OCI-LY7 (cell line): ENCODE results near the gene SLC6A6. TPM values are rescaled to one million over a fixed set of nuclear protein-coding genes. Genes with fewer than 3 reads are reported as not detected.

ENCODE experiments used
- BruUV-seq: library from RNA; stranded (reverse); fragments of 400-500 nt; replicated peaks from 2 replicates; lab custom pipeline; 2021; lab: Mats Ljungman, UMichigan
- CTCF ChIA-PET: fragments of 300-600 bp; sonication (Branson Sonifier 250); formaldehyde crosslinking; loops from one replicate; lab custom pipeline; 2022; ENCODE audit warnings: antibody characterized with exemption; ENCODE audit not compliant: unreplicated experiment; lab: Charles Lee
- POLR2A ChIA-PET: fragments of 300-600 bp; sonication (Branson Sonifier 250); formaldehyde crosslinking; loops from one replicate; lab custom pipeline; 2022; ENCODE audit warnings: antibody characterized with exemption; lab: Charles Lee
- DNase-seq: peaks from one replicate; pipeline ENCODE4 v3.0.0-alpha.2; 2015; ENCODE audit warnings: low spot score
- H2AFZ ChIP-seq: fragments of 200-600 bp; sonication (generic), shearing (Covaris generic); 2 replicates; pipeline ENCODE4 v1.6.1; 2014; ENCODE audit warnings: mild to moderate bottlenecking, antibody characterized with exemption, low read length, moderate library complexity
- H3K27ac ChIP-seq: fragments of 200-600 bp; sonication (generic); 2 replicates; pipeline ENCODE4 v1.5.1; 2014; ENCODE audit warnings: mixed run types, low read depth, mild to moderate bottlenecking, moderate library complexity, low read length, inconsistent platforms; ENCODE audit not compliant: poor library complexity, severe bottlenecking
- H3K36me3 ChIP-seq: fragments of 200-600 bp; sonication (generic); 2 replicates; pipeline ENCODE4 v1.6.1; 2014; ENCODE audit warnings: mild to moderate bottlenecking, antibody characterized with exemption, low read length, moderate library complexity, mixed read lengths; ENCODE audit not compliant: insufficient read depth
- H3K4me1 ChIP-seq: fragments of 200-600 bp; sonication (generic); 2 replicates; pipeline ENCODE4 v1.5.1; 2014; ENCODE audit warnings: mild to moderate bottlenecking, low read length; ENCODE audit not compliant: insufficient read depth, poor library complexity, severe bottlenecking
- H3K4me2 ChIP-seq: fragments of 200-600 bp; sonication (generic); 2 replicates; pipeline ENCODE4 v1.6.1; 2014; ENCODE audit warnings: mild to moderate bottlenecking, low read length
- H3K4me3 ChIP-seq: fragments of 200-600 bp; sonication (generic); 2 replicates; pipeline ENCODE4 v1.5.1; 2014; ENCODE audit warnings: mild to moderate bottlenecking, low read depth, low read length; ENCODE audit not compliant: poor library complexity, severe bottlenecking
- H3K79me2 ChIP-seq: fragments of 200-600 bp; sonication (generic); 2 replicates; pipeline ENCODE4 v1.6.1; 2016; ENCODE audit warnings: low read depth, mild to moderate bottlenecking, low read length, moderate library complexity, mixed read lengths; ENCODE audit not compliant: insufficient read depth
- H3K9me2 ChIP-seq: fragments of 200-600 bp; sonication (generic); 2 replicates; pipeline ENCODE4 v1.6.1; 2016; ENCODE audit warnings: mild to moderate bottlenecking, low read length, mixed read lengths; ENCODE audit not compliant: insufficient read depth
- H3K9me3 ChIP-seq: fragments of 200-600 bp; sonication (generic); 2 replicates; pipeline ENCODE4 v1.6.1; 2014; ENCODE audit warnings: mild to moderate bottlenecking, mixed run types, low read length, mixed read lengths
- H4K20me1 ChIP-seq: fragments of 200-600 bp; sonication (generic); 2 replicates; pipeline ENCODE4 v1.6.1; 2014; ENCODE audit warnings: mild to moderate bottlenecking, antibody characterized with exemption, low read length, moderate library complexity, mixed read lengths; ENCODE audit not compliant: insufficient read depth
- EZH2phosphoT487 ChIP-seq: fragments of 200-600 bp; sonication (generic); IDR thresholded peaks from 2 replicates; pipeline ENCODE4 v1.6.1; 2018; ENCODE audit warnings: low read depth, borderline replicate concordance, mild to moderate bottlenecking, mixed run types, antibody characterized with exemption, low read length, moderate library complexity, mixed read lengths
- intact Hi-C: fragments of 100-400 bp; cut with micrococcal nuclease; formaldehyde crosslinking; loops from one replicate; pipeline ENCODE4 v1.10.0; 2022; ENCODE audit not compliant: unreplicated experiment
- total RNA-seq, 2 experiments: library from RNA; depleted of rRNA in 1 of 2; stranded (reverse); fragments of >200 nt in 1 of 2; shearing (Covaris generic) in 1 of 2; gene quantifications; 2 replicates each; pipeline ENCODE4 v1.2.3, GENCODE V29; 2014 to 2022
- TF ChIP-seq, protein P1 (sequence below): fragments of 200-600 bp; sonication (generic); conservative IDR thresholded peaks from 2 replicates; pipeline ENCODE4 v1.5.1; 2014; ENCODE audit warnings: mild to moderate bottlenecking, antibody characterized with exemption, low read length, moderate library complexity, mixed read lengths

Gene SLC6A6
- total RNA-seq, 2 experiments from 2014 or later, result 43.0 to 51.8 TPM

DNA sequence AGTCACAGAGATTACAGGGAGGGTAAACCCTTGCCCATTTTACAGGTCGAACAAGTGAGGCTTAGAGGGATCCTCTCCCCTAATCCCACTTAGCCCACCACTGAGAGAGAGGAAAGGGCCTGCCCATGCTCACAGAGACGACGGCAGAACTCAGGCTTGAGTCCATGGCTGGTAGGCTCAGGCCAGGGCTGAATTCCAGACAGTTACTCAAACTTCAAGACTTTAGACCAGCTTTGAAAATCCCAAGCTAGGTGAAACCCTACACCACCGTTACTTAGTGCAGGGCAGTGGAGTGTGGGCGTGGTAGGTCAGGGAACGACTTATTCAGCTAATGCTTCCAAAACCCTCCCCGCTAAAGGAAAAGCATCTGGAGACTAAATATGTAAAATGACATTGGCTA lies 121.4 kb downstream of the SLC6A6 start:
- no peaks in the 10 kb centered on the region for H3K4me1 ChIP-seq
- BruUV-seq, result no TSS peak
- POLR2A ChIA-PET, result no interaction called here

DNA sequence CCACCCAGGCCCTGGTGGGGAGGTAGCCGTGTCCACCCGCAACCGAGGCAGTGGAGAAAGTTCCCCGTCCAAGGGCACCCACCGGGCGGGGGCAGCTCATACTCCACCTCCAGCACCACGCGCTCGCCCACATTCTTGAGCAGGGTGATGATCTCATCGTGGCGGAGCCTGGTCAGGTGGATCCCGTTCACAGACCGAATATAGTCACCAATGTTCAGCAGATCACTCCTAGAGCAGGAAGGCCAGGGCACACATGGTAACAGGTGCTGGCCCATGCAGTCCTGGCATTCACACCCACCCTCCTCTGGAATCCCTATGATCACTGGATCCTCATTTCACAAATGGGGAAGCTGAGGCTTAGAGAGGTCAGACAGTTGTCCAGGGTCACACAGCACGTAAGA lies 121.9 kb downstream of the SLC6A6 start:
- TF ChIP-seq, protein P1, sequence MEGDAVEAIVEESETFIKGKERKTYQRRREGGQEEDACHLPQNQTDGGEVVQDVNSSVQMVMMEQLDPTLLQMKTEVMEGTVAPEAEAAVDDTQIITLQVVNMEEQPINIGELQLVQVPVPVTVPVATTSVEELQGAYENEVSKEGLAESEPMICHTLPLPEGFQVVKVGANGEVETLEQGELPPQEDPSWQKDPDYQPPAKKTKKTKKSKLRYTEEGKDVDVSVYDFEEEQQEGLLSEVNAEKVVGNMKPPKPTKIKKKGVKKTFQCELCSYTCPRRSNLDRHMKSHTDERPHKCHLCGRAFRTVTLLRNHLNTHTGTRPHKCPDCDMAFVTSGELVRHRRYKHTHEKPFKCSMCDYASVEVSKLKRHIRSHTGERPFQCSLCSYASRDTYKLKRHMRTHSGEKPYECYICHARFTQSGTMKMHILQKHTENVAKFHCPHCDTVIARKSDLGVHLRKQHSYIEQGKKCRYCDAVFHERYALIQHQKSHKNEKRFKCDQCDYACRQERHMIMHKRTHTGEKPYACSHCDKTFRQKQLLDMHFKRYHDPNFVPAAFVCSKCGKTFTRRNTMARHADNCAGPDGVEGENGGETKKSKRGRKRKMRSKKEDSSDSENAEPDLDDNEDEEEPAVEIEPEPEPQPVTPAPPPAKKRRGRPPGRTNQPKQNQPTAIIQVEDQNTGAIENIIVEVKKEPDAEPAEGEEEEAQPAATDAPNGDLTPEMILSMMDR, result no peak
- TF ChIP-seq EZH2phosphoT487, result no peak
- H3K9me2 ChIP-seq, result no peaks in the 10 kb centered on the region
- no peaks in the 10 kb centered on the region for H4K20me1 ChIP-seq
- ChIA-PET CTCF (no interaction called here), POLR2A (no interaction called here)
- H3K4me1 ChIP-seq, result no peaks in the 10 kb centered on the region
- no peaks in the 10 kb centered on the region for H3K9me3 ChIP-seq
- BruUV-seq, result no TSS peak
- no peaks in the 10 kb centered on the region for H3K36me3 ChIP-seq
- intact Hi-C loops, result no loop called here
- H2AFZ ChIP-seq, result no peak overlapping the region
- H3K27ac ChIP-seq, result no peak overlapping the region
- DNase-seq, result no peak
- H3K4me3 ChIP-seq, result no peak overlapping the region
- H3K4me2 ChIP-seq, result no peak overlapping the region
- no peaks in the 10 kb centered on the region for H3K79me2 ChIP-seq

More for the DNA sequence above, 121.4 kb downstream of the SLC6A6 start:
- no peaks in the 10 kb centered on the region for H4K20me1 ChIP-seq
- no peak overlapping the region for H3K4me2 ChIP-seq
- no peak overlapping the region for H3K27ac ChIP-seq
- CTCF ChIA-PET, result no interaction called here
- DNase-seq, result no peak
- intact Hi-C loops, result no loop called here
- H3K4me3 ChIP-seq, result no peak overlapping the region
- H3K36me3 ChIP-seq, result no peaks in the 10 kb centered on the region
- no peaks in the 10 kb centered on the region for H3K9me2 ChIP-seq
- no peaks in the 10 kb centered on the region for H3K79me2 ChIP-seq
- H2AFZ ChIP-seq, result no peak overlapping the region
- H3K9me3 ChIP-seq, result no peaks in the 10 kb centered on the region
- TF ChIP-seq, protein P1, result no peak
- no peak for TF ChIP-seq EZH2phosphoT487

DNA sequence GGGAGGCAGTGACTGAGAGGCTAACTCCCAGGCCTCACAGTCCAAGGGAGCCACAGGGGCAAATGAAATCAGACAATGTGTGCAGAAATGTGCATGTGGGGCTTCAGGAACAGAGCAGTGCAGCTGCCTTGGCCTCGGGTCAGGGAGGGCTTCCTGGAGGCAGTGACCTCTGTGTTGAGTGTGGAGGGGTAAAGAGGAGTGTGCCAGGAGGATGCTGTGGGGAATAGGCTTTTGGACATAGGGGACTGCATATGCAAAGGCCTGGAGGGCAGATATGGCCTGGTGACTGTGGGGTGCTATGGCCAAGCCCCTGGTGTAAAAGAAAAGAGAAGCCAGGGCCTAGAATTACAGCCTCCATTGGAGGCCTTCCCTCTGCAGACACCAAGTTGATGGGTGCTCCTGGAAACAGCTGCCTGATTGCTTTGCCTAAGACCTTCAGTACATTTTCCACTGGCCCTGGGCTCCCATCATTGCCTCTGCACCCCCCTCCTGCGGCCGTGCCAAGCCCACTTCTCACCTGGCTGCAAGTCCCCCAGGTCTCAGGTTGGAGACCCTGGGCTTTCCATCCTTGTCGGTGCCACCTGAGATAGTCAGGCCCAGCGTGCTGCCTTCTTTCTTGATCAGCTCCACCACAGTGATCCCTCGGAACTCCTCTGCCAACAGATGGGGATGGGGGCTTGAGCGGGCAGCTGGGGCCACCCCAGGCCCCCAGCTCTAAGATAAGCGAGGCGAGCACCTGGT lies 122.7 kb downstream of the SLC6A6 start:
- Histone ChIP-seq H3K79me2 (no peaks in the 10 kb centered on the region), H3K4me2 (no peak overlapping the region), H3K9me3 (no peaks in the 10 kb centered on the region), H3K36me3 (no peaks in the 10 kb centered on the region), H3K4me3 (no peak overlapping the region), H3K27ac (no peak overlapping the region), H3K9me2 (no peaks in the 10 kb centered on the region), H2AFZ (no peak overlapping the region), H3K4me1 (no peaks in the 10 kb centered on the region), H4K20me1 (no peaks in the 10 kb centered on the region)
- CTCF ChIA-PET, result no interaction called here
- intact Hi-C loops, result no loop called here
- BruUV-seq, result no TSS peak
- DNase-seq, result no peak
- POLR2A ChIA-PET, result interaction anchor here (0.5 kb wide), 1 partner anchor 627 kb away, joined by 3 read pairs; no protein-coding TSS in a partner anchor
- TF ChIP-seq, protein P1, result no peak
- TF ChIP-seq EZH2phosphoT487, result no peak
